ENCODE data around the gene PIK3R3.

GRCh38 chr1:46081619-46082018, 50.8 kb downstream of the PIK3R3 start:
- no peak for TF ChIP-seq REST (IDR thresholded peaks at IDR 0.05; ENCODE audit: low read depth)
- no peak for TF ChIP-seq CEBPB (IDR thresholded peaks at IDR 0.05)
- TF ChIP-seq MAX (IDR thresholded peaks at IDR 0.05), result no peak
- TF ChIP-seq EP300 (IDR thresholded peaks at IDR 0.05; ENCODE audit: borderline replicate concordance), result no peak
- no peak for TF ChIP-seq FOXM1 (IDR thresholded peaks at IDR 0.05; ENCODE audit: borderline replicate concordance, low read depth)
- no peak for TF ChIP-seq ZBTB7A (IDR thresholded peaks at IDR 0.05; ENCODE audit: low read depth)
- no peak for TF ChIP-seq TAF1 (IDR thresholded peaks at IDR 0.05; ENCODE audit: low read depth)
- TF ChIP-seq TEAD4 (IDR thresholded peaks at IDR 0.05), result no peak
- no peak for TF ChIP-seq CREB1 (IDR thresholded peaks at IDR 0.05; ENCODE audit: low read depth)
- TF ChIP-seq RAD21 (IDR thresholded peaks at IDR 0.05; ENCODE audit: low read depth), result no peak
- TF ChIP-seq, protein P1, sequence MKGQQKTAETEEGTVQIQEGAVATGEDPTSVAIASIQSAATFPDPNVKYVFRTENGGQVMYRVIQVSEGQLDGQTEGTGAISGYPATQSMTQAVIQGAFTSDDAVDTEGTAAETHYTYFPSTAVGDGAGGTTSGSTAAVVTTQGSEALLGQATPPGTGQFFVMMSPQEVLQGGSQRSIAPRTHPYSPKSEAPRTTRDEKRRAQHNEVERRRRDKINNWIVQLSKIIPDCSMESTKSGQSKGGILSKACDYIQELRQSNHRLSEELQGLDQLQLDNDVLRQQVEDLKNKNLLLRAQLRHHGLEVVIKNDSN (IDR thresholded peaks at IDR 0.05), result no peak
- no peak for TF ChIP-seq EGR1 (IDR thresholded peaks at IDR 0.05)
- TF ChIP-seq NFIC (IDR thresholded peaks at IDR 0.05), result no peak

Data from Ishikawa (cell line).